ENCODE results near the gene MAD1L1.

MAD1L1 gene

DNA sequence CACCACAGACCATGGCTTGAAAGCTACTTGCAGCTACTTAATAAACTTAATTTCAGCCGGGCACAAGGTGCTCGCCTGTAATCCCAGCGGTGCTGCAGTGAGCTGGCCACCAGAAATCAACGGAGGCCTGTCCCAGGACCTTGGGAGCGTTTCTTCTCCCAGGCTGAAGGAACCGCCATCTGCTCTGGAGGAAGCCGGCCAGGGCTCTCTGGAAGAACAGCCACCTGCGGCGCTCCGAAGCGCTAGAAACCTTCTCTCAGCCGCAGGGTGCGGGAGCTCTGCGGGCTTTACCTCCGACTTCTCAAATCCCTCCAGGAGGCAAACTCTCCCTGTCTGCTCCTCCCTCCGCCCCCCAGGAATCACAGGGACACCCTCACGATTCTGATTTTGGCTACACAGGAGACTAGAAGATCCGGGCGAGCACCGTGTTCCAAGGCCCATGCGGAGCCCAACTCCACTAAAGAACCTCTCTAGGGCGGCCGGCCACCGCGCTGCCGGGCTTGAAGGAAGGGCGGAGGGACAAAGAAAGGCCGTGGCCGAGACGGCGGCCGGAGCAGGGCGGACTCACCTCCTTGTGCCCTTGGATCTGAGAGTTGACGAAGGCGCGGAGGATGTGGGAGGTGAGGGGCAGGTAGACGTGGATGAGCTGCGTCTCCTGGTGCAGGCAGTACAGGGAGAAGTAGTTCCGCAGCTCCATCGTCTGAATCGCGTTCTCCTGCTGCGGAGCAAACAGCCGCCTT is 23.7 kb upstream of the MAD1L1 start:
- Histone ChIP-seq H3K27ac (ENCODE audit: low read length) (no peak overlapping the region), H2AFZ (ENCODE audit: low read depth, low read length) (no peak overlapping the region), H3K4me3 (ENCODE audit: low read depth in 1 of 2, low read length in 2 of 2) (no peak overlapping the region), H3K9me3 (ENCODE audit: insufficient read depth, low read length, severe bottlenecking) (no peaks in the 10 kb centered on the region), H3K27me3 (ENCODE audit: insufficient read depth, low read length, poor library complexity) (no peaks in the 10 kb centered on the region), H3K79me2 (ENCODE audit: insufficient read depth, low read length) (no peaks in the 10 kb centered on the region), H3K4me1 (ENCODE audit: insufficient read depth, low read length) (no peaks in the 10 kb centered on the region), H3K36me3 (ENCODE audit: insufficient read depth, low read length) (peaks cover 44% of the 10 kb centered on the region), H3K4me2 (ENCODE audit: insufficient read depth, low read length) (no peak overlapping the region), H3K9ac (ENCODE audit: low read depth, low read length) (no peak overlapping the region), H4K20me1 (ENCODE audit: insufficient read depth, low read length) (0 out of 2 replicates have a peak, but pooled peaks cover 1% of the 10 kb centered on the region)
- TF ChIP-seq, protein P1, sequence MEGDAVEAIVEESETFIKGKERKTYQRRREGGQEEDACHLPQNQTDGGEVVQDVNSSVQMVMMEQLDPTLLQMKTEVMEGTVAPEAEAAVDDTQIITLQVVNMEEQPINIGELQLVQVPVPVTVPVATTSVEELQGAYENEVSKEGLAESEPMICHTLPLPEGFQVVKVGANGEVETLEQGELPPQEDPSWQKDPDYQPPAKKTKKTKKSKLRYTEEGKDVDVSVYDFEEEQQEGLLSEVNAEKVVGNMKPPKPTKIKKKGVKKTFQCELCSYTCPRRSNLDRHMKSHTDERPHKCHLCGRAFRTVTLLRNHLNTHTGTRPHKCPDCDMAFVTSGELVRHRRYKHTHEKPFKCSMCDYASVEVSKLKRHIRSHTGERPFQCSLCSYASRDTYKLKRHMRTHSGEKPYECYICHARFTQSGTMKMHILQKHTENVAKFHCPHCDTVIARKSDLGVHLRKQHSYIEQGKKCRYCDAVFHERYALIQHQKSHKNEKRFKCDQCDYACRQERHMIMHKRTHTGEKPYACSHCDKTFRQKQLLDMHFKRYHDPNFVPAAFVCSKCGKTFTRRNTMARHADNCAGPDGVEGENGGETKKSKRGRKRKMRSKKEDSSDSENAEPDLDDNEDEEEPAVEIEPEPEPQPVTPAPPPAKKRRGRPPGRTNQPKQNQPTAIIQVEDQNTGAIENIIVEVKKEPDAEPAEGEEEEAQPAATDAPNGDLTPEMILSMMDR (IDR thresholded peaks at IDR 0.05; ENCODE audit: borderline replicate concordance, extremely low read depth, low read length, poor library complexity, severe bottlenecking), result no peak
- TF ChIP-seq EZH2 (IDR thresholded peaks at IDR 0.05; ENCODE audit: borderline replicate concordance, low read depth, low read length, severe bottlenecking), result no peak
- no peak for ATAC-seq (ENCODE audit: insufficient read depth, low read depth)
- no peak for DNase-seq

DNA sequence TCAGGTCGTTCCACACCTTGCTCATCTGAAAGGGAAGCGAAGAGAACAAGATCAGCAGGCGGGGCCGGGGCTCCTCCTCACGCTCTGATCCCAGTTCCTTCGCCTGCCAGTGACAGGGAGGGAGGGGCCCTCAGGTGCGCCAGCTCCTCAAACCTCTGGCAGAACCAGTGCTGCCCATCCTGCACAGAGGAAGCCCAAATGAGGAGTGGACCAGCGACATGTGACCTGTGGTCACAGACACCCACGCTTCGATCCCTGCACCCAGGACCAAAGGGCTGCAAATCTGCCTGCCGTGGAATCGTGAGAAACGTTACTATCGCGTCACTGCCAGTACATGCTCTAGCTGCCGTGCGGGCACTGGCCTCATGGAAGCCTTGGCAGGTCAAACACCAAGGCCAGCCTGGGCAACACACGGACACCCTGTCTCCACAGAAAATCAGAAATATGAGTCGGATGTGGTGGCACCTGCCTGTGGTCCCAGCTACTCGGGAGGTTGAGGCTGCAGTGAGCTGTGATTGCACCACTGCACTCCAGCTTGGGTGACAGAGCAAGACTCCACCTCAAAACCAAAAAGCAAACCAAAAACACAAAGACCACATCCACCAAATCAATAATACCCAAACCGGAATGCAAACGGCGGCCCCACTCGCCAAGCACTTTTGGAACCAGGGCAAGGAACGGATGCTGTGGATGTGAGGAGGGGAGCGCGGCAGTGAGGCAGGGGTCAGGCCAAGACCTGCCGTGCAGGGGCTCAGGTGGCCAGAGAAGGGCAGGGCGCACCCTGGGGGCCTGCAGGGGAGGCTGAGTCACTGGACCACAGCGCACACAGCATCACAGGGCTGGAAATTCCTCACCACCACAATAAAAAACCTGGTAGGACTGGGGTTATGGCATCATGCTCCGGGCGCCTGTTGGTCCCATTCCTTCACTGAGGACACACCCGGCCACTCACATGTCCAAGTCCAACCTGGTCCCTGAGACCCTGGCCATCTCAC is 22.7 kb upstream of the MAD1L1 start:
- no peaks in the 10 kb centered on the region for H3K79me2 ChIP-seq (ENCODE audit: insufficient read depth, low read length)
- H3K4me3 ChIP-seq (ENCODE audit: low read depth in 1 of 2, low read length in 2 of 2), result no peak overlapping the region
- no peak overlapping the region for H3K27ac ChIP-seq (ENCODE audit: low read length)
- no peak overlapping the region for H3K9ac ChIP-seq (ENCODE audit: low read depth, low read length)
- H3K4me2 ChIP-seq (ENCODE audit: insufficient read depth, low read length), result no peak overlapping the region
- no peaks in the 10 kb centered on the region for H3K9me3 ChIP-seq (ENCODE audit: insufficient read depth, low read length, severe bottlenecking)
- H2AFZ ChIP-seq (ENCODE audit: low read depth, low read length), result no peak overlapping the region
- DNase-seq, result no peak
- peaks cover 53% of the 10 kb centered on the region for H3K36me3 ChIP-seq (ENCODE audit: insufficient read depth, low read length)
- 0 out of 2 replicates have a peak, but pooled peaks cover 3% of the 10 kb centered on the region for H4K20me1 ChIP-seq (ENCODE audit: insufficient read depth, low read length)
- no peaks in the 10 kb centered on the region for H3K27me3 ChIP-seq (ENCODE audit: insufficient read depth, low read length, poor library complexity)
- no peak for ATAC-seq (ENCODE audit: insufficient read depth, low read depth)
- no peaks in the 10 kb centered on the region for H3K4me1 ChIP-seq (ENCODE audit: insufficient read depth, low read length)
- TF ChIP-seq, protein P1 (IDR thresholded peaks at IDR 0.05; ENCODE audit: borderline replicate concordance, extremely low read depth, low read length, poor library complexity, severe bottlenecking), result no peak
- no peak for TF ChIP-seq EZH2 (IDR thresholded peaks at IDR 0.05; ENCODE audit: borderline replicate concordance, low read depth, low read length, severe bottlenecking)

DNA sequence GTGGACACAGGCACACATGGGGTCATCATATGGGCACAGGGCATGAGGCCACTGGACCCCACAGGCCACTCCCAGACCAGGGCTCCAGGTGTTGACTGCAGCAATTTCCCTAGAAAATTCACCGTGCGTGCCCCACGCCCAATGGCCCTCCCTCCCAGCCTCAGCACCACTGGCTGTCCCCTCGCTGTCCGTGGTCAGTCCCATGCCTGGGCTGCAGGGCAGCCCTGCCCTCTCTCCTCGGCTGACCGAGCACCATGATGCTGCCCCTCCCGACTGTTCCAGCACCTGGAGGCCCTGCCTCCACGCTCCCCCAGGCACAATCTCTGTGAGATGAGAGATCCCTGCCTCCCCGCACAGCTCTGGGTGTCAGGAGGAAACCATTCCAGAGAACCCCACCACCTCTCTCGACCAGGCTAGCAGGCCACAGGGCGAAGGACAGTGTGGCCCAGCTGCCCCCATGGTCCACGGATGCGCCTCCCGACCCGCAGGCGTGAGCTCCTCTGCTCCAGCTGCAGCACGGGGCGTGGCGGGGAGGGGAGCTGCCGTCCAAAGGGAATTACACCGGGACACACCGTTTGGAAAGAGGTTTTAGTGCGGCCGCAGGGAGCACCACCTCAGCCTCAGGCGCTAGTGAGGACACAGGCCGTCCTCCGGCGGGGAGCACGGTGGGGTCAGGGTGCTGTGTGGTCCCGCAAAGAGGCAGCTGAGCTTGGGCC is 21.8 kb upstream of the MAD1L1 start:
- Histone ChIP-seq H3K36me3 (ENCODE audit: insufficient read depth, low read length) (peaks cover 60% of the 10 kb centered on the region), H3K27me3 (ENCODE audit: insufficient read depth, low read length, poor library complexity) (no peaks in the 10 kb centered on the region), H3K9ac (ENCODE audit: low read depth, low read length) (no peak overlapping the region), H2AFZ (ENCODE audit: low read depth, low read length) (no peak overlapping the region), H3K4me3 (ENCODE audit: low read depth in 1 of 2, low read length in 2 of 2) (no peak overlapping the region), H3K4me2 (ENCODE audit: insufficient read depth, low read length) (no peak overlapping the region), H4K20me1 (ENCODE audit: insufficient read depth, low read length) (0 out of 2 replicates have a peak, but pooled peaks cover 3% of the 10 kb centered on the region), H3K9me3 (ENCODE audit: insufficient read depth, low read length, severe bottlenecking) (no peaks in the 10 kb centered on the region), H3K79me2 (ENCODE audit: insufficient read depth, low read length) (no peaks in the 10 kb centered on the region), H3K4me1 (ENCODE audit: insufficient read depth, low read length) (no peaks in the 10 kb centered on the region), H3K27ac (ENCODE audit: low read length) (no peak overlapping the region)
- TF ChIP-seq EZH2 (IDR thresholded peaks at IDR 0.05; ENCODE audit: borderline replicate concordance, low read depth, low read length, severe bottlenecking), result no peak
- TF ChIP-seq, protein P1 (IDR thresholded peaks at IDR 0.05; ENCODE audit: borderline replicate concordance, extremely low read depth, low read length, poor library complexity, severe bottlenecking), result no peak
- ATAC-seq (ENCODE audit: insufficient read depth, low read depth), result no peak
- DNase-seq, result no peak

Data from DND-41 (cell line).